ENCODE data around the gene NT5C3B. TPM values are rescaled to one million over a fixed set of nuclear protein-coding genes. Genes with fewer than 3 reads are reported as not detected.
"Not testable (repeated sequence)": the region's sequence is repeated elsewhere in the genome, so short reads cannot be mapped to it uniquely, and the experiment has no call there.

NT5C3B gene
- polyA plus RNA-seq, 4 donors, result 96.1 to 113 (median 101) TPM

DNA sequence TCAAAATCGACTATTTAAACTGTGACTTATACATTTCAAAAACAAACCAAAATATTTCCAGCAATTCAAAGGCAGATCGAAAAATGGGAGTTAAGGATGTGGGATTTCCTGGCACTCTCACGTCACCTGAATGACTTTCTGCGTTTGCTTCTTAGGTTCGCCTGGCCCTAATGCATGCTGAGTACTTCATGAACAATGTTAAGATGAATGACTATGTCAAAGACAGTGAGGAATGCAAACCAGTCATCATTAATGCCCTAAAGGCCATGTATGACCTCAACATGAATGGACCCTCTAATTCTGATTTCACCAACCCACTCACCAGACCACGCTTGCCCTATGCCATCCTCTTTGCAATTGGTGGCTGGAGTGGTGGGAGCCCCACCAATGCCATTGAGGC lies 8.9 kb upstream of the NT5C3B start:
- DNase-seq (ENCODE audit: low read depth in 4 of 4, low spot score in 2 of 4), result no peak

DNA sequence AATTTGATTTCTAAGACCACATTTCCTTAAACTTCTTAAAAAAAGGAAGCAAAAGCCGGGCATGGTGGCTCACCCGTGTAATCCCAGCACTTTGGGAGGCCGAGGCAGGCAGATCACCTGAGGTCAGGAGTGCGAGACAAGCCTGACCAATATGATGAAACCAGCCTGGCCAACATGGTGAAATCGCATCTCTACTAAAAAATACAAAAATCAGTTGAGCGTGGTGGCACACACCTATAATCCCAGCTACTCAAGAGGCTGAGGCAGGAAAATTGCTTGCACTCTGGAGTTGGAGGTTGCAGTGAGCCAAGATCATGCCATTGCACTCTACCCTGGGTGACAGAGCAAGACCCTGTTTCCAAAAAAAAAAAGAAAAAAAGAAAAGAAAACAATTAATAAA lies 4.7 kb upstream of the NT5C3B start:
- DNase-seq (ENCODE audit: low read depth in 4 of 4, low spot score in 2 of 4), result not testable (repeated sequence)

DNA sequence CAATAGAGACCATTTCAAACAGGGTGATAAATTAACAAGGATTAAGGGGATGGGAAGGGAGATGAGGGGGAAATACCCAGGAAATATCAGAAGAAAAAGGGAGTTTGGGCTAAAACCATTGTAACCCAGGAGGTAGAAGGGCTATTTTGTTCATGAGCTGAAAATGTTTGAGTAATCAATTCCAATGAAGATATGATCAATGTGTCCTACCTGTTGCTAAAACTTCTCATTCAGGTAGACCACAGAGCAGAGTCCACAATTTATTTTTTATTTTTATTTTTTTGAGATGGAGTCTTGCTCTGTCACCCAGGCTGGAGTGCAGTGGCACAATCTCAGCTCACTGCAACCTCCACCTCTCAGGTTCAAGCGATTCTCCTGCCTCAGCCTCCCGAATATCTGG lies 3.4 kb upstream of the NT5C3B start:
- DNase-seq (ENCODE audit: low read depth in 4 of 4, low spot score in 2 of 4), result not testable (repeated sequence)

DNA sequence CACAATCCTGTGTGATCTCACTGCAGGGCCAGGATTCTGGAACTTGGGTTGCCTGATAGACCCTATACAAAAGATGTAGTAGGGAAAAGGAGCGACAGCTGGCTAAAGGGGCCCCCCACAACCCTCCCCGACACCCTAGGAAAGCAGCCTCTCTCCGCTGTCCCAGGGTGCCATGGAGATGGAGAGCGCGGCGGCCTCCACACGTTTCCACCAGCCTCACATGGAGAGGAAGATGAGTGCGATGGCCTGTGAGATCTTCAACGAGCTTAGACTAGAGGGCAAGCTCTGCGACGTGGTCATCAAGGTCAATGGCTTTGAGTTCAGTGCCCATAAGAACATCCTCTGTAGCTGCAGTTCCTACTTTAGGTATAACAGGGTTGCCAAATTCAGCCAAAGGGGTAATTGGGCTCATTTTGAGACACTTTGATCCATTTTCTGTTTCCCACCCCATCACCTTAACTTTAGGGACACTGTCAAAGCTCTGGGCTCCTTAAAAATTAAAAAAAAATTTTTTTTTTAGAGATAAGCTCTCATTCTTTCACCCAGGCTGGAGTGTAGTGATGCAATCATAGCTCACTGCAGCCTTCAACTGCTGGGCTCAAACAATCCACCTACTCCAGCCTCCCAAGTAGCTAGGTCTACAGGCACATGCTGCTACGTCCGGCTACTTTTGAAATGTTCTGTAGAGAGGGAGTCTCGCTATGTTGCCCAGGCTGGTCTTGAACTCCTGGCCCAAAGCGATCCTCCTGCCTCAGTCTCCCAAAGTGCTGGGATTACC lies 1.9 kb upstream of the NT5C3B start, which contains the start of gene KLHL10:
Gene KLHL10 (plus strand): TSS at position 65 of the 778 bp plus-strand sequence. CDS start 108 bp downstream, at position 173.
- no peak for DNase-seq (ENCODE audit: low read depth in 4 of 4, low spot score in 2 of 4)

DNA sequence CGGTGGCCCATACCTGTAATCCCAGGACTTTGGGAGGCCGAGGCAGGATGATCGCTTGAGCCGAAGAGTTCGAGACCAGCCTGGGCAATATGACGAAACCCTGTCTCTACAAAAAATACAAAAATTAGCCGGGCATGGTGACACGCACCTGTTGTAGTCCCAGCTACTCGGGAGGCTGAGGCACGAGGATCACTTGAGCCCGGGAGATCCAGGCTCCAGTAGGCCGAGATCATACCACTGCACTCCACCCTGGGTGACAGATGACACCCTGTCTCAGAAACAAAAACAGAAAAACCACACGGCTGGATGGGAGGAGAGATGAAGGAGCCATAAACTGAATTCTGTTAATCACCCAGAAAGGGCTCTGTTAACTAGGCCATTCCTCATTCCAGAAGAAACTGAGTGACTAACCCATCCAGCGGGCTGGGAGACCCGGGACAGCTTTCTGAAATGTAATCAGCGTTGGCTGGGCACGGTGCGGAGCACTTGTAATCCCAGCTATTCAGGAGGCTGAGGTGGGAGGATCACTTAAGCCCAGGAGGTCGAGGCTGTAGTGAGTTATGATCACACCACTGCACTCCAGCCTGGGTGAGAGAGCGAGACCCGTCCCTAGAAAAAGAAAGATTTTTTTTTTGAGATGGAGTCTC lies 641 bp upstream of the NT5C3B start:
- no peak for DNase-seq (ENCODE audit: low read depth in 4 of 4, low spot score in 2 of 4)

DNA sequence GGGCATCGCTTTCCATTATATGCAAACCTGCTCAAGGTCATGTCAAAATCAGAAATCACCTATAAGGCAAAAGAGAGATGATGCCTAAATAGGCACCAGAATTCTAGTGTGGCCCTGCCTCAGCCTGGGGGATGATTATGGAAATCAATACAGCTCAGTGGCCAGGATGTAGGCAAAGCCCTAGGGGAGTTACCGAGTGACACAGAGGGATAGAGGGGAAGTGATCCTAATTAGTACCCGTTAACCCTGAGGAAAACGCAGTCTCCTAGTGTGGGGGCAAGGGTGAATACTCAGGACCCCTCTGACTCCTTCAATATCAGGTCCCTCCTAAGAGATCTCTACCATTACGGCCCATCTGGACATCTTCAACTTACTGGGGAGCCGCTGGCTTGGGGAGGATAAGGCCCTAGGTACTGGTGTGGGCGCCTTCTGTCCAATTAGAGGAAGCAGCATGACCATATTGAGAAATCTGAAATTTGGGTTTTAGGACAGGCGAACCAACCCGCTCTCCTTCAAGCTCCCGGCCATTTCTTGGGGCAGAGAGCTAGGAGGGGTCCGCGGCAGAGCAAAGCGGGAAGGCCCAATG lies 725 bp downstream of the NT5C3B start:
- DNase-seq (ENCODE audit: low read depth in 4 of 4, low spot score in 2 of 4), result no peak

DNA sequence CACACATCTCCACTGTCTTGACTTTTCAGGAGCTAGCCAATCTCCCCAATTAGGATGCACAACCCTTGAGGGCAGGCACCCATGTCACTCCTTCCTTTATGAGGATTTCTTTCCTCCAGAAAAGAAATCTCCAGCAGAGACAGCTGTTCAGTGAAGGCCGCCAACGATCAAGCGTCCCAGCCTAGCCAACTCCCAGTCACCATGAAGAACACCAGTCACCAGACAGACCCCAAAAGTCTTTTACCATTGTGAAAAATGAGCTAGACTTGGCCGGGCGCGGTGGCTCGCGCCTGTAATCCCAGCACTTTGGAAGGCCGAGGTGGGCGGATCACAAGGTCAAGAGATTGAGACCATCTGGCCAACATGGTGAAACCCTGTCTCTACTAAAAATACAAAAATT lies 6.1 kb downstream of the NT5C3B start:
- not testable (repeated sequence) for DNase-seq (ENCODE audit: low read depth in 4 of 4, low spot score in 2 of 4)

DNA sequence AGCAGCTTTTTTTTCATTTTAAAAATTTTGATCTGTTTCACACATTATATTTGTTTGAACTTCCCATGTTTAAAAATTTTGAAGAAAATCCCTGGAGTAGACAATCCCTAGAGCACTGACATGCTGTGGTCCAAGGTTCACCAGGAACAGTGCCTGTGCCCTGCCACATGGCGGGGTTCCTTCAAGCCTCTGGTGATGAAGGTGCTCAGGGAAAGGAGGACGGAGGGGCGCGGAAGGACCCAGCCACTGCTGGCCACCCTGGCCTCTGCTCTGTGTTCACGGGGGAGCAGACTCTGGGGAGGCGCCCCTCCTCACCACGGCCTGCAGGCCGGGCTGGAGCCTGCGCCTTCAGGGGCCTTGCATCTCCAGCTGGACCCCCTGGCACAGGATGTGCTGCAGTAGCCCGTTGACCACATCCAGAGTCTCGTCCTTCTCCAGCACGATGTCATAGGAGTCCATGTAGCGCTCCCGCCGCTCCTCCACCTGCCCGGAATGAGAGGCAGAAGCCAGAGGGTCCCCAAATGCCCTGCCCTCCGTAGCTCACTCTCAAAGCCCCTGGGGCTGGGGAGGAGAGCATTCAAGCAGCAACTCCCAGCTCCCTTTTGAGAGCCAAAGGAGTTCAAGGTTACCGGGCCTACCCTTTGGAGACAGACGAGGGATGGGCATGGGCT lies 10.7 kb downstream of the NT5C3B start:
- no peak for DNase-seq (ENCODE audit: low read depth in 4 of 4, low spot score in 2 of 4)

DNA sequence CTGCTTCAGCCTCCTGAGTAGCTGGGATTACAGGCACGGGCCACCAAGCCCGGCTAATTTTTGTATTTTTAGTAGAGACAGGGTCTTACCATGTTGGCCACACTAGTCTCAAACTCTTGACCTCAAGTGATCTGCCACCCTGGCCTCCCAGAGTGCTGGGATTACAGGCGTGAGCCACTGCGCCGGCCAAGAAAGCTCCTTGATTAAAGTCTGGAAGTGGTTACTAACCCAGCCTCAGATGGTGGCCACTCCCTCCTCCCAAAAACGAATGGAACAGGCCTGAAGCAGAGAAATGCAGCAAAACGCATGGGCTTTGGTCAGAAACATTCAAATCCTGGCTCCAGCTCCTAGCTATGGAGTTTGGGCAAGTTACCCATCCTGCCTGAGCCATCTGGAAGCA lies 11.9 kb downstream of the NT5C3B start:
- no peak for DNase-seq (ENCODE audit: low read depth in 4 of 4, low spot score in 2 of 4)

DNA sequence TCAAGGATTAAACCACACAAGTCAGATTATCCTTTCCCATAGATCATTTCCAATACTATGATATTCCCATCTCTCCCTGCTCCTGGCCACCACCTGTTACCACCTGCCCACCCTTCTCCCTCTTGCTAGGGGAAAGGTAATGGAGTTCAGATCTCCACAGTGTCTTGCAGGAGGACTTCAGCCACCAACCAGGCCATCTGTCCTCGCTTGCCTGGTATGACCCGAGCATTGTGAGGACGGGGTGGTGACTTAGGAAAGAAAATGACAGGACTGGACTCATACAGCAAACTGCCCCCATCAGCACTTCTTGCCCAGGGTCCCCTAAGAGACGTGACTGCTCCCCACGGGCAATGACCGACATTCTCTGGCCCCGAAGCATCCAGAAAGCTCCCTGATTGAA lies 12.5 kb downstream of the NT5C3B start:
- no peak for DNase-seq (ENCODE audit: low read depth in 4 of 4, low spot score in 2 of 4)

DNA sequence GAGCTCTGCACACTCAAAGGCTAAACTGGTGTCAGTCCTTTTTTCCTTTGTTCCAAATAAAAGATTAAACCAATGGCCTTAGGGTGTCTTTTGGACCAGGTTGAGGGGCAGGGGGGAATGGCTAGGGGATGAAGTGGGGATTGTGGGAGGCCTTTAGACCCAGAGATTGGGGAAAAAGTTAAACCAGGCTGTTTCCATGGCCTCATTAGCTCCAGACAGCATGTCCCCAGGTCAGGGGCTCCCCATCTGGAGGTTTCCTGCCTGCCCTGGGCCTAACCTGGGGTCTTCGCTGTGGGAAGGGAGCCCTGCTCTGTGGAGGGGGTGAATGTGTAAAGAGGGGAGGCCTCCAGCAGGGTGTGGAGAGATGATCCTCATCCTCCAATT lies 12.9 kb downstream of the NT5C3B start:
- no peak for DNase-seq (ENCODE audit: low read depth in 4 of 4, low spot score in 2 of 4)

DNA sequence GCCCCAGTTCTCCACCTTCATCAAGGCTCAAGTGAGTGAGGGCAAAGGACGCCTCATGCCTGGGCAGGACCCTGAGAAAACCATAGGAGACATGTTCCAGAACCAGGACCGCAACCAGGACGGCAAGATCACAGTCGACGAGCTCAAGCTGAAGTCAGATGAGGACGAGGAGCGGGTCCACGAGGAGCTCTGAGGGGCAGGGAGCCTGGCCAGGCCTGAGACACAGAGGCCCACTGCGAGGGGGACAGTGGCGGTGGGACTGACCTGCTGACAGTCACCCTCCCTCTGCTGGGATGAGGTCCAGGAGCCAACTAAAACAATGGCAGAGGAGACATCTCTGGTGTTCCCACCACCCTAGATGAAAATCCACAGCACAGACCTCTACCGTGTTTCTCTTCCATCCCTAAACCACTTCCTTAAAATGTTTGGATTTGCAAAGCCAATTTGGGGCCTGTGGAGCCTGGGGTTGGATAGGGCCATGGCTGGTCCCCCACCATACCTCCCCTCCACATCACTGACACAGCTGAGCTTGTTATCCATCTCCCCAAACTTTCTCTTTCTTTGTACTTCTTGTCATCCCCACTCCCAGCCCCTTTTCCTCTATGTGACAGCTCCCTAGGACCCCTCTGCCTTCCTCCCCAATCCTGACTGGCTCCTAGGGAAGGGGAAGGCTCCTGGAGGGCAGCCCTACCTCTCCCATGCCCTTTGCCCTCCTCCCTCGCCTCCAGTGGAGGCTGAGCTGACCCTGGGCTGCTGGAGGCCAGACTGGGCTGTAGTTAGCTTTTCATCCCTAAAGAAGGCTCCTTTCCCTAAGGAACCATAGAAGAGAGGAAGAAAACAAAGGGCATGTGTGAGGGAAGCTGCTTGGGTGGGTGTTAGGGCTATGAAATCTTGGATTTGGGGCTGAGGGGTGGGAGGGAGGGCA lies 13.6 kb downstream of the NT5C3B start:
- DNase-seq (ENCODE audit: low read depth in 4 of 4, low spot score in 2 of 4), result no peak

DNA sequence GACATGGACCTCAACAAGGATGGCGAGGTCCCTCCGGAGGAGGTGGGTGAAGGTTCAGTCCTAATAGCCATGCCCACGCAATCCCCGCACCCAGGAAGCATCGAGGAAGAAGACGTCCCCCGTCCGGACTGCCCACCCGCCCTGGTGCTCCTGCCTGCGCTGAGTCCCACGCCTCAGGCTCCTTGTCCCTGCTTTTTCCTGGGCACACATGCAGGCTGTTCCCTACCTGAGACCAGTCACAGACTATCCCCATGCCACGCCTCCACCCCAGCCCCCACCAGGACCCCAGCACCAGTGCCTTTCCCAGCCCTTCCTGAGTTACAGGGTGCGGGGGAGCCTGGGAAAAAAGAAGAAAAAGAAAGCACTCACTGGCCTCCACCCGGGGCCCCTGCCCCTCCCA lies 14.3 kb downstream of the NT5C3B start:
- DNase-seq (ENCODE audit: low read depth in 4 of 4, low spot score in 2 of 4), result no peak

DNA sequence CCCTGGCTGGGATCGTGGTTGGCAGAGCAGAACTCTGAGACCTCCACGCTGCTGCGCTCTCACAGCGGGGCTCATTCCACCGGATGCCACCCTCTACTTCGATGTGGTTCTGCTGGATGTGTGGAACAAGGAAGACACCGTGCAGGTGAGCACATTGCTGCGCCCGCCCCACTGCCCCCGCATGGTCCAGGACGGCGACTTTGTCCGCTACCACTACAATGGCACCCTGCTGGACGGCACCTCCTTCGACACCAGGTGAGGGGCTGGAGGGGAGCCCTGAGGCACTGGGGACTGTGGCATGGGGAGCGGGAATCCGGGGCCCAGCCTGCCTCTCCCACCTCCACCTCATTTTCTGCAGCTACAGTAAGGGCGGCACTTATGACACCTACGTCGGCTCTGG lies 18.0 kb downstream of the NT5C3B start:
- DNase-seq (ENCODE audit: low read depth in 4 of 4, low spot score in 2 of 4), result no peak

DNA sequence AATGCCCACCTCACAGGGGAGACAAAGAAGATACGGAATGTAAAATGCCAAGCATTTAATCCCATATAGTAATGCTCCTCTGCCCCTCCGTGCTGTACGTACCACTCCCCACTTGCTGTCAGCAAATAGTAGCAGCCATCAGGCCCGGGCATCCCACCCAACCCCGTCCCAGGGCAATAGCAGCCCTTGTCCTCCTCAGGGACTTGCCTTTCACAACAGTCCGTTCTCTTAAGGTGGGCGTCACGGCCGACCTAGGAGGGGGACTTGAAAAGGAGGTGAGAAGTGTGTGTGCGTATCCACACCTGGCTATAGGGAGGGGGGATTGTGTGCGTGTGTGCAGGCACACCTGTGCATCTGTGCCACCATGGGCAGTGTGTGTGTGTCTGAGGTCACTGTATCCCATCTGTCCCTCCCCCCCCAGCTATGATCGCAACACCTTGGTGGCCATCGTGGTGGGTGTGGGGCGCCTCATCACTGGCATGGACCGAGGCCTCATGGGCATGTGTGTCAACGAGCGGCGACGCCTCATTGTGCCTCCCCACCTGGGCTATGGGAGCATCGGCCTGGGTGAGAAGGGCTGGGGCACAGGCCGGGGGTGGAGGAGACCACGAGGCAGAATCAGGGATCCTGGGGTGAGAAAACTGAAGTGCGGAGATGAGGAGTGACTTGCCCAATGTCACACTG lies 19.3 kb downstream of the NT5C3B start:
- DNase-seq (ENCODE audit: low read depth in 4 of 4, low spot score in 2 of 4), result no peak

DNA sequence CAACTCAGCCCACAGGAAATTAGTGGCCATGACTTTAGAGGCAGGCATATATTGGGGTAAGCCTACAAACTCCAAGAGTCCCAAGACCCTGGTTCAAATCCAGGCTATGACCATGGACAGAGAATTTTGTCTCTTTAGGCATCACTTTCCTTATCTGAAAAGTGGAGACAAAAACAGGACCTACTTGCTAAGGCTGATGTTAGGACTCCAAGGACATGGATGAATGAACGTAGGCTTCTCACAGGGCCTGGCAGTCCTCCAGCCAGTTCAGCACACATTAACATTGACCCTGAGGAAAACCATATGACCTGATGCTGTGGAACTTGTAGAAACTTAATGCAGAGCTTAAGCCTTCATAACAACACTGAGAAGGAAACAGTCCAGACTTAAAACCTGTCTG lies 21.8 kb downstream of the NT5C3B start:
- no peak for DNase-seq (ENCODE audit: low read depth in 4 of 4, low spot score in 2 of 4)

DNA sequence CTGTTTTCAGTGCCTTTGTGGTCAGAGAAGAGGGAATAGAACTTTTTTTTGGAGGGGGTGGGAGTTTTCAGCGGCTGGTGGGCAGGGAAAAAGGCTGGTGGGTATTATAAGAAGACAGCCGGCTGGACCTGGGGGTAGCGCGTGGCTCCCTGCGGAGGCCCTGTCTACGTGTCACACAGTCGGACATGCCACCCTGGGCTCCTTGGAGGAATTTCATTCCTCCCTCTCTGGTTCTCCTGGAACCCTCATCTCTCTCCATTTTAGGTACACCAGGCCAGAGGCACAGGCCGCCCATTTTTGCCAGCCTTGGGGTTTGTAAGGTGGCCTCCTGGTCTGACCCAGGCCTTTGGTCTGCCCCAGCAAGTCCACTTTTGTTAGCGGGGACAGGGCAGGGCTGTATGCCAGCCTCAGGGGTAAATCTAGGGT lies 22.3 kb downstream of the NT5C3B start:
- DNase-seq (ENCODE audit: low read depth in 4 of 4, low spot score in 2 of 4), result no peak

DNA sequence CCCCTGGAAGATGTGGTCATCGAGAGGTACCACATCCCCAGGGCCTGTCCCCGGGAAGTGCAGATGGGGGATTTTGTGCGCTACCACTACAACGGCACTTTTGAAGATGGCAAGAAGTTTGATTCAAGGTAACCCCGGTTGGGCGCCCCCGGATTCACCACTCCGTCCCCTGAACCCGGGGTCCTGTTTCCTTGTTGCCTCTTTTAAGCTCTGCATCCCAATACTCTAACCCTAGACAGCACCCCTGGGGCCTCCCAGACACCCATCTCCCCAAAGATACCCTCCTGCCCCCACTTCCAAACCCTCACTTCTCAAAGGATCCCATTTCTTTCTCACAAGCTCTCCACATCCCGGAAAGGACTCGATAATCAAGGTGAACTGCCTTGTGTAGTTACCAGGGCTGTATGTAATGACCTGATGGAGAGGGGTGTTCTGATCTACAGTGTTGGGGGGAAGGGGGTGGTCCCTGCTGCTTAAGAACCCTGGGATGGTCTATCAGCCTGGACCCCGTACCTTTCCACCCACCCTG lies 22.8 kb downstream of the NT5C3B start:
- DNase-seq (ENCODE audit: low read depth in 4 of 4, low spot score in 2 of 4), result no peak

DNA sequence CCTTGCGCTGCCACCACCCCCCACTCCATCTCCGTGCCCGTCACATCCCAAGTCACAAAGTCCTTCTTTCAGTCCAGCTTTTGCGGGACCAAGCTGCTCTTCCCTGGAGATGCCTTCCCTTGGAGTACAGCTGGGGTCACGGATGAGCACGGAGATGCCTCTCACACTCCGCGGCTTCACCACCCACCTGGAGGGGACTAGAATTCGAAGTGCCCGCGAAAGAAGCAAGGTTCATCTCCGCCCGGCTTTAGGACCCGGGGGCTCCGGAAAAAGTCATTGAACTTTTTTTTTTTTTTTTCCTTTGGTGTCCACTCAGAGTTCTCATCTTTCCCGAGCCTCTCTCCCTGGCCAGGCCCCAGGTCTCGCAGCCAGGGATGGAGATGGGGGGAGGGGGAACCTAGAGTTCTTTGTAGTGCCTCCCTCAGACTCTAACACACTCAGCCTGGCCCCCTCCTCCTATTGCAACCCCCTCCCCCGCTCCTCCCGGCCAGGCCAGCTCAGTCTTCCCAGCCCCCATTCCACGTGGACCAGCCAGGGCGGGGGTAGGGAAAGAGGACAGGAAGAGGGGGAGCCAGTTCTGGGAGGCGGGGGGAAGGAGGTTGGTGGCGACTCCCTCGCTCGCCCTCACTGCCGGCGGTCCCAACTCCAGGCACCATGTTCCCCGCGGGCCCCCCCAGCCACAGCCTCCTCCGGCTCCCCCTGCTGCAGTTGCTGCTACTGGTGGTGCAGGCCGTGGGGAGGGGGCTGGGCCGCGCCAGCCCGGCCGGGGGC lies 23.5 kb downstream of the NT5C3B start, which contains the start of gene FKBP10:
Gene FKBP10 (plus strand): TSS at position 624 of the 771 bp plus-strand sequence. CDS start 31 bp downstream, at position 655.
- peak in 2 of 4 donors; percentile 84 to 88 for DNase-seq (ENCODE audit: low read depth in 4 of 4, low spot score in 2 of 4)
